NCI-H2171 treated with DMSO at 0.1 percent for 48 hours (cell line): ENCODE measurements around the gene CYP1A2.
A peak's percentile ranks its signal among the peaks of the same experiment; 100 is the strongest.

ENCODE experiments used
- DNase-seq: peaks from one replicate; lab custom pipeline; 2025; lab: John Stamatoyannopoulos, UW

The CYP1A2 gene

GRCh38 chr15:74788683-74789151 is 40.1 kb downstream of the CYP1A2 start:
- DNase-seq = no peak

- DNase-seq = no peak
Measured at GRCh38 chr15:74789171-74789631, 40.6 kb downstream of the CYP1A2 start.

GRCh38 chr15:74789741-74790079 is 41.1 kb downstream of the CYP1A2 start:
- DNase-seq = no peak

GRCh38 chr15:74790080-74790916 is 41.7 kb downstream of the CYP1A2 start:
- no peak for DNase-seq

GRCh38 chr15:74791007-74791406 is 42.4 kb downstream of the CYP1A2 start:
- no peak for DNase-seq

- DNase-seq = no peak
Measured at GRCh38 chr15:74791667-74792066, 43.0 kb downstream of the CYP1A2 start.

- no peak for DNase-seq
Measured at GRCh38 chr15:74792227-74793016, 43.8 kb downstream of the CYP1A2 start.

GRCh38 chr15:74793135-74794028 is 44.7 kb downstream of the CYP1A2 start:
- no peak for DNase-seq

- DNase-seq = no peak
Measured at GRCh38 chr15:74794248-74794969, 45.8 kb downstream of the CYP1A2 start.

- no peak for DNase-seq
Measured at GRCh38 chr15:74794970-74795349, 46.3 kb downstream of the CYP1A2 start.

GRCh38 chr15:74795966-74796625 is 47.5 kb downstream of the CYP1A2 start:
- DNase-seq = no peak

- no peak for DNase-seq
Measured at GRCh38 chr15:74798388-74799254, 50.0 kb downstream of the CYP1A2 start.

GRCh38 chr15:74799255-74799855 is 50.7 kb downstream of the CYP1A2 start:
- no peak for DNase-seq

- DNase-seq = peak; percentile 71
Measured at GRCh38 chr15:74799856-74800558, 51.4 kb downstream of the CYP1A2 start.

- DNase-seq = no peak
Measured at GRCh38 chr15:74800559-74801094, 52.0 kb downstream of the CYP1A2 start.

- no peak for DNase-seq
Measured at GRCh38 chr15:74801311-74801997, 52.8 kb downstream of the CYP1A2 start.

GRCh38 chr15:74802290-74802689 is 53.6 kb downstream of the CYP1A2 start:
- no peak for DNase-seq
